ENCODE measurements around the gene SH3RF1.

SH3RF1 gene

DNA sequence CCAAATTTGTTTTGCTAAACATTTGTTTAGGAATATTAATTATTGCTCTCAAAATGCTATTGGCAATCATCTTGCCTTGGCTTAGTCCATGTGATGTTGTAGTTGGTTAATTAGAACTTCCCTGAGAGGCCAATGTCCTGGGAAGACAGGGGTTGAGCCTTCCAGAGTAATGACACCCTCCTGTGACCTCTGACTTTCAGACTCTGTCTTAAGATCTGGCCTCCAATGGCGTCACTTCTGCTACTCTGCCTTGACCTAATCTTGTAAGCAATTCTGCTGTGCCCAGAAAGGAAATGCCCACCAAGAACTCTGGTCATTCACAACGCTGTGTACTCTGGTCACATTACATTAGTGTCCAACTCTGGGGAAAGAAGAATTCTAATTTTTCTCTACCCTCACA, 111.9 kb downstream of the SH3RF1 start:
- DNase-seq: no peak

GRCh38 chr4:169158046-169158445, 112.7 kb downstream of the SH3RF1 start:
- no peak for DNase-seq

- no peak for DNase-seq
Measured at GRCh38 chr4:169156392-169156791, 114.4 kb downstream of the SH3RF1 start.

GRCh38 chr4:169154121-169154520, 116.6 kb downstream of the SH3RF1 start:
- DNase-seq: no peak

DNA sequence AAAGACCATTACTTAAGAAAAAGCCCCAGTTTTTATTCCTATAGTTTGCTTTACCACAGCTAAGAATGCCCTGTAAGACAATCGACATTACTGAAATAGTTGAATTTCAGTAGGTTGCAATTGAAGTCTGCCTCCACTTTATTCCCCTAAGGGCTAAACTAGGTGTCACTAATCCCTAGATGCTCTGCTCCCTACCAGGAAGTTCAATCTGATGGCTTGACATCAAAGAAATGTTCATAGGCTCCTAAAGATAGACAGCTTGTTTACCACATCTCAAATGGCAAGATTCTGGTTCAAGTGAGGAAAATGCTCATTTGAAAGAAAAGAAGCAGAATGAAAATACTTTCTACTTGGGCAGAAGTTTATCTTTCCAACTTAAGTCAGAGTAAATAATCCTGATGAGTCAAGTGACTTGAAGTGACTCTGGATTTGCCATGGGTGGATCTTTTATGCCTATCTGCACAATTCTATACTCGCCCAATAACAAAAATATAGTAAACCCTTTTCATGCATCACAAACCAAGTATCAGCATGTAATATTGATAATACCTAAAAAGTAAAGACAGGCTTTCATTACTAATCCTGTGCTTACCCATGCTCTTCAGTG, 117.2 kb downstream of the SH3RF1 start:
- no peak for DNase-seq

GRCh38 chr4:169152899-169153298, 117.9 kb downstream of the SH3RF1 start:
- DNase-seq: no peak

DNA sequence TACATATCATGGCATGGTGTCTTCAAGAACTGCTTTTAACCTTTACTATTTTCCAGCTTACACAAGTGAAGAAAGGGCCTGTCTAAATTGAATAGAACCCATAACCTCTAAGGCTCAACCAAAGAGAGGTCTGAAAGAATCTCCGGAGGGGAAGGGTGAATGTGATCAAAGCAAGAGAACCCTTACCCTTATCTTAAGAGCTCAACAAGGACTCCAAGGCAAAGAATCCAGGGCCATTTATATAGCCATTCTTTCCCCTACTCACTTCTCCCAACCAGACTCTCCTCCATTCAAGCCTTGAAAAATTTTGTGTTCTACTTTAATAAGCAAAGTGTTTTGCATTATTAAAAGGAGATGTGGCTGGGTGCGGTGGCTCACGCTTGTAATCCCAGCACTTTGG, 118.7 kb downstream of the SH3RF1 start:
- no peak for DNase-seq

- no peak for DNase-seq
Measured at GRCh38 chr4:169151671-169152070, 119.1 kb downstream of the SH3RF1 start.

- no peak for DNase-seq
Measured at GRCh38 chr4:169150806-169151205, 120.0 kb downstream of the SH3RF1 start.

- DNase-seq: no peak
Measured at GRCh38 chr4:169148885-169149284, 121.9 kb downstream of the SH3RF1 start.

DNA sequence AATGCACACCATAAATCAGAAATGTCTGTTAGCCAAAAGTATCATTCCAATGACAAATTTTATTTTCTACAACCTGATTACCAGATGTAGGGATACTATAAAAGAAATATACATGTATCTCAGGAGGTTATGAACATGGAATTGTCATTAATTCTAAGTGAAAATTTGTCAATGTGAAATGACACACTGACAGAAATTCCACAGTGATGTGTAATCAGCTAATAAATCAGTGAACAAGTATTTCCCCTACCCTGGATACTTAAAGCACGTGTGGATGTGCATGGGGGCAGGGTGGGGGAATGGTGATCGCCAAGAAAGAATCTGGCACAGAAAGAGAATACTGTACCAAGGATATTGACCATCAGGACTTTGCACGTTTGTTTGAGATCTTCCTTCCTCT, 123.6 kb downstream of the SH3RF1 start:
- DNase-seq: no peak

GRCh38 chr4:169144061-169144600, 126.6 kb downstream of the SH3RF1 start:
- no peak for DNase-seq

GRCh38 chr4:169143335-169143734, 127.4 kb downstream of the SH3RF1 start:
- DNase-seq: no peak

DNA sequence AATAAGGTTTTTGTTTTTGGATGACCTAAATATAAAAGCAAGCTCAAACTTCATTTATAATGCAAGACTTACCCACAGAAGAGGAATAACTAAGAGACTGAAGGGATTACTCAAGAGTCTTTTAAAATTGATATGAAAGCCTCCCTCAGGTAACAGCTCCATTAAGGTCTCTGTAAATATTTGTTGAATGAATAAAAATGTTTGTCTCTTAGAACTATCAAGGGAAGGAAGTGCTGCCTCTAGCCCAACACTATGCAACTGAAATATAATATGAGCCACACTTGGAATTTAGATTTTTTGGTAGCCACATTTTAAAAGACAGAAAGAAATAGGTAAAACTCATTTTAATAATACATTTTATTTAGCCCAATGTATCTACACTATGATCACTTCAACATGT, 127.8 kb downstream of the SH3RF1 start:
- no peak for DNase-seq

- DNase-seq: no peak
Measured at GRCh38 chr4:169142391-169142790, 128.4 kb downstream of the SH3RF1 start.

GRCh38 chr4:169139021-169139420, 131.7 kb downstream of the SH3RF1 start:
- DNase-seq: no peak

DNA sequence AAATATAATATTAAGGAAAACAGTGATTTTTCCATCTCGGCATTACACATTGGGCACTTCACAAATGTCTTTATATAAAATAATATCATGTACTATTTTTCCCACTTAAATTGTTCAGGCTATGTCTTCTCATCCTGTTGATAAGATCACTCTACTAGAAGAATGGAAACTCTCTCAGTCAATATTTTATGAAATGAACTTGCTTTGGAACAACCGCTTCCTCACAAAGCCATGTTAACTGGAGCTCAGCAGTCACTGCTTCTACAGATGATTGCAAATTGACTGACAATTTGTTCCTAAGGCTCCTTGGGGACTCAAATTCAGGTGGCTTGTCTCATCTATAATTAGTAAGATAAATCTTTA, 133.2 kb downstream of the SH3RF1 start:
- DNase-seq: no peak

DNA sequence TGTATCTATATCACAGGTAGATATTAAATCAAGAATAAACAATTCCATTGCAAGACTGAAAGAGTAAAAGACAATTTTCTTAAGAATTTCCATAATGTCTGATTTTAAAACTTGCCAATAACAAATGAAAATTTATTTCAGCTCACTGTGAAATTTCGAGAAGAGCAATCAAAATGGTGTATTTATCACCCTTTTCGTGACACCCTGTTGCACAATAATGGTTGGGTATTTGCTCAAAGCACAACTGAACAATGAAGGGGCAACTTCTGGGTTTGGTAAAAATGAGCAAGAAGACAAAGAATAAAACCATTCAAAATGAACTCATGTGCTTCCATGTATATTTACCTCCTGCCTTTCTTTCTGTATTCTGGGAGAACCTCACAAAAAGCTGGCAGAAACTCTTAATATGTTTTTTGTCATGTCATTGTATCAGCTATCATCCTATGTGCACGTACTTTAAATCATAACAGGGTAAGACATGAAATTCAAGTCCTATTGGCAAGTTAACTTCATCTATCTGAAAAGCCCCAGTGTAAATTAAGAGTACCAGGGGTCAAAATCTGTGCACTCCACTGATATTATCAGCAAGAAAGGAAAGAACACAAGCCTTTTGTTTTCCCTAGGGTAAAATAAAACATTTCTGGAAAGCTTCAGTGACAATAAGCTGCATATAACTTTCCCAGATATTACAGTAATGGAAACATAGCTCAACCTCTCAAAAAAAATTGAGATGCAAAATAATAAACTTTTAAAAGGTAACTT, 133.8 kb downstream of the SH3RF1 start:
- DNase-seq: no peak

- no peak for DNase-seq
Measured at GRCh38 chr4:169136330-169136729, 134.4 kb downstream of the SH3RF1 start.

DNA sequence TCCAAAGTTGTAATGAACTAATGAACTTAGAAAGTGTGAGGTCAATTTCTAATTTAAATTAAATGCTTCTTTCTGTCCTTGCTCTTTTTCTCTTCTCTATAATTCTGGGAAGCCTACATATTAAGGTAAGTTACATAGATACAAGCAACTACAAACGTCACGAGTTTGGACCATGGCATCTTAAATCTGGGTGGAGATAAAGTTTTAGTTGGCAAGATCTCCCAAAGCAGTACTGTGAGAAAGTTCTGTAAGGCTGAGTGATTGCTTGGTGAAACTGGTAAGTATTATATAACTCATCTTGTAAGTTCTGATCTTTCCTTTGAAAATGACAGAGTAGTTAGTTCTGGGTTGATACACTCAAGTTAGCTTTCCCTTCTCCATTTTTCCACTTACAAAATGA, 135.0 kb downstream of the SH3RF1 start:
- DNase-seq: no peak

DNA sequence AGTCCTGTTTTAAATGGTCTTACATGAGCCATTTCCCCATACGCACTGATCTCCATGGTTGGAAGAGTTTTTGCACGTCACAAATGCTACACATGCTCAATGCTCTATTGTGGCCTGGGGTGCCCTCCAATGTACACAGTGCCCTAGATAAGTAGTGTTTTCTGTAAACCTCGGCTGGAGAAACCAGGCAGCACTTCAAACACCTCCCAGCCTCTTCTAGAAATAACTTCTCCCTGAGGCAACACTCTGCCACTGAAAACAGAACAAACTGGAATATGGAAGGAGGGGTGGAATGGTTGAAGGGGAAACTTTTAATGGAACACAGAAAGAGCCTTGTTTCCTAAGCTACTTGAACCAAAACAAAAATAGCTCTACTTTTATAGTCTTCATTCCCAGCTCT, 136.8 kb downstream of the SH3RF1 start:
- no peak for DNase-seq

GRCh38 chr4:169132561-169133305, 138.0 kb downstream of the SH3RF1 start:
- no peak for DNase-seq

DNA sequence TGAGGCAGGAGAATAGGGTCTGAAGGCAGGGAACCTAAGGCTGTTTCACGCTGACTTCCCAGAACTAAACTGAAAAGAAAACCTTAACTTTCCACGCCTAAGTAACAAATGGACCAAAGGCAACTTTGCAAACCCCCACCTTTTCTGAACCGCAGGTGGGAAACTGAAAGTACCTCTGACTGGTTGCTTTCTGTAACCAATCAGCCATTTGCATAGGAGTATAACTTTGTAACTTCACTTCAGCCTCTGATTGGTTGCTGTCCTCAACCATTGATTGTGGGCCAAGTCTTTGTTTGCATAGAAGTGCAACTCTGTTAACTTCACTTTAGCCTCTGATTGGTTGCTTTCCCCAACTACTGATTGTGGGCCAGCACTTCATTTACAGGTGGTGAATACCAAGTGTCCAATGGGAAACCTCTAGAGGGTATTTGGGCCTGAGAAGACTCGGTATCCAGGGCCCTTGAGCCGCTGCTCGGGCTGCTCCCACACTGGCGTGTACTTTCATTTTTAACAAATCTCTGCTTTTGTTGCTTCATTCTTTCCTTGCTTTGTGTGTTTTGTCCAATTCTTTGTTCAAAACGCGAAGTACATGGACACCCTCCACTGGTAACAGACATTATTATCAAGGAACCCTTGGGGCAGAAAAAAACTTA, 139.1 kb downstream of the SH3RF1 start:
- DNase-seq: no peak
